Measurements from ENCODE around the gene CAMK1D. TPM values are rescaled to one million over a fixed set of nuclear protein-coding genes. Genes with fewer than 3 reads are reported as not detected.

CAMK1D gene
- total RNA-seq, 1 donor from 2014 or later, result 22.5 TPM

DNA sequence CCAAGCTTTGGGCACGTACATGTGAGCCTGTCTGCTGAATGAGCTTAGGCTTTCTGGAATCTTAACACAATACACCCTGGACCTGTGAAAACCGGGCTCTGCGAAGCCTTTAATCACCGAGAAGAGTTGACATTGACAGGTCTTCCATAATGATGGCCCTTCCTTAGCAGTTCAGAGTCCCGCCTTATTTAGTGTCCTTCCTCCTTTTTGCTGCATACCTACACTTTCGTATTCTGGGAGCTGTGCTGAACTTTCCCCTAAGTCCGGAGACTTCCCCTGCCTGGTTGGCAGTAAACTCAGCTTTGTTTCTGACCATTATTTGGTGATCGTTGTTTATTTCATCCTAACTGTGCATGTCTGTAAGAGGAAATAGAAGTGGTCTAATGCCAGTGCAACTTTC lies 212.0 kb downstream of the CAMK1D start:
- Histone ChIP-seq H3K9me3 (no peaks in the 10 kb centered on the region), H3K27ac (no peak overlapping the region), H3K36me3 (no peaks in the 10 kb centered on the region), H3K27me3 (ENCODE audit: low read depth) (no peaks in the 10 kb centered on the region), H3K4me1 (no peaks in the 10 kb centered on the region), H3K4me3 (no peak overlapping the region)
- intact Hi-C loops (cut with DNase I), result no loop called here
- TF ChIP-seq, protein P1, sequence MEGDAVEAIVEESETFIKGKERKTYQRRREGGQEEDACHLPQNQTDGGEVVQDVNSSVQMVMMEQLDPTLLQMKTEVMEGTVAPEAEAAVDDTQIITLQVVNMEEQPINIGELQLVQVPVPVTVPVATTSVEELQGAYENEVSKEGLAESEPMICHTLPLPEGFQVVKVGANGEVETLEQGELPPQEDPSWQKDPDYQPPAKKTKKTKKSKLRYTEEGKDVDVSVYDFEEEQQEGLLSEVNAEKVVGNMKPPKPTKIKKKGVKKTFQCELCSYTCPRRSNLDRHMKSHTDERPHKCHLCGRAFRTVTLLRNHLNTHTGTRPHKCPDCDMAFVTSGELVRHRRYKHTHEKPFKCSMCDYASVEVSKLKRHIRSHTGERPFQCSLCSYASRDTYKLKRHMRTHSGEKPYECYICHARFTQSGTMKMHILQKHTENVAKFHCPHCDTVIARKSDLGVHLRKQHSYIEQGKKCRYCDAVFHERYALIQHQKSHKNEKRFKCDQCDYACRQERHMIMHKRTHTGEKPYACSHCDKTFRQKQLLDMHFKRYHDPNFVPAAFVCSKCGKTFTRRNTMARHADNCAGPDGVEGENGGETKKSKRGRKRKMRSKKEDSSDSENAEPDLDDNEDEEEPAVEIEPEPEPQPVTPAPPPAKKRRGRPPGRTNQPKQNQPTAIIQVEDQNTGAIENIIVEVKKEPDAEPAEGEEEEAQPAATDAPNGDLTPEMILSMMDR (IDR thresholded peaks at IDR 0.05), result no peak
- ATAC-seq (no peak), DNase-seq (no peak)

DNA sequence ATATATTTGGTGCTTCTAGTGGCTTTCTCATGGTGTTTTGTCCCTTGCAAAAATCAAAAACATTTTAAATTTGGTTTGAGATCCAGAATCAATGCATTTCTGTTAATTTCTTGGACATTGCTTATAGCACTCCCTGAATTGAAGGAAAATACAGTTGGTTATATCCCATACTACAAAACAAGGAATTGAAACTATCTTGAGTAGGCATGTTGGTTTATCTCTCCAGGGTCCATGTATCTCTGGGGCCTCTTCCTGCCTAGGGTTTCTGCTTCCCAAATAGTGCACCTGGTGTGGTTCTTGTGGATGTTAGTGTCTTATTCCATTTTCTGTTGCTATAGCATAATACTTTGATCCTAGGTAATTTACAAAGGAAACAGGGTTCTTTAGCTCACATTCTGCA lies 212.4 kb downstream of the CAMK1D start:
- intact Hi-C loops (cut with DNase I), result no loop called here
- TF ChIP-seq, protein P1 (IDR thresholded peaks at IDR 0.05), result no peak
- no peak for ATAC-seq
- Histone ChIP-seq H3K9me3 (no peaks in the 10 kb centered on the region), H3K4me1 (no peaks in the 10 kb centered on the region), H3K36me3 (no peaks in the 10 kb centered on the region), H3K27ac (no peak overlapping the region), H3K4me3 (no peak overlapping the region), H3K27me3 (ENCODE audit: low read depth) (no peaks in the 10 kb centered on the region)
- no peak for DNase-seq

DNA sequence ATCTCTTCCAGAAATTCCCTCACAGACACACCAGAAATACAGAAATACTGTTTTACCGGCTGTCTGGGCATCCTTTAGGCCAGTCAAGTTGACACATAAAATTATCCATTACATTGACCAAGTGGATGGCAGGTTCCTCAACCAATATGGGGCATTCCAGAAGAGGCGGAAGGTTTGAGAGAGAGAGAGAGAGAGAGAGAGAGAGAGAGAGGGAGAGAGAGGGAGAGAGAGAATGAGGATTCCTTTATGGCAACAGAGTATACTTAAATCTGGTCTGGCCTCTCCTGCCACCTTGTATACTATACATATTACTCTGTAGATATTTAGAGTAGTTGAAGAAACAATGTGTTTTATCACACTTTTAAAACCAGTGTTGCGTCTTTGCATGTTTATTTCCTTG lies 214.1 kb downstream of the CAMK1D start:
- Histone ChIP-seq H3K27me3 (ENCODE audit: low read depth) (no peaks in the 10 kb centered on the region), H3K27ac (no peak overlapping the region), H3K36me3 (no peaks in the 10 kb centered on the region), H3K4me1 (no peaks in the 10 kb centered on the region), H3K4me3 (no peak overlapping the region), H3K9me3 (no peaks in the 10 kb centered on the region)
- ATAC-seq (no peak), DNase-seq (no peak)
- TF ChIP-seq, protein P1 (IDR thresholded peaks at IDR 0.05), result no peak
- intact Hi-C loops (cut with DNase I), result no loop called here

DNA sequence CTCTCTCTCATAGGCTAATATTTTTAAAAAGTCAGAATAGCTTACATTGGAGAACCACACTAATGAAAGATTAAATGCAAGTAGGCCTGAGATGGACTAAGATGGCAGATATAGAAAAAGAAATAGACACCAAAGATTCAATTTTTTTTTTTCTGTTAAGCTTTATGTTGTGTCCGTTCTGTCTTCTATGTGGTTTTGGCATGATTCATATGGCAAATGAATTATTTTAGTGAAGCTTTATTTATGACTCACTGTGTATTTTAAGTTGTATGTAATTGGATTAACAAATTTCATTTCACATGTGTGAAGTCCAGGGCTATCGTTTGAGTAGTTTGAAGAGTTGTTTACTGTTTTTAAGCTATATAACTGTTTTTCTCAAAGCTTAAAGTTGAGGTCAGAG lies 214.8 kb downstream of the CAMK1D start:
- Histone ChIP-seq H3K4me1 (no peaks in the 10 kb centered on the region), H3K9me3 (no peaks in the 10 kb centered on the region), H3K27me3 (ENCODE audit: low read depth) (no peaks in the 10 kb centered on the region), H3K4me3 (no peak overlapping the region), H3K27ac (no peak overlapping the region), H3K36me3 (no peaks in the 10 kb centered on the region)
- intact Hi-C loops (cut with DNase I), result no loop called here
- ATAC-seq, result no peak
- TF ChIP-seq, protein P1 (IDR thresholded peaks at IDR 0.05), result no peak
- DNase-seq, result no peak

DNA sequence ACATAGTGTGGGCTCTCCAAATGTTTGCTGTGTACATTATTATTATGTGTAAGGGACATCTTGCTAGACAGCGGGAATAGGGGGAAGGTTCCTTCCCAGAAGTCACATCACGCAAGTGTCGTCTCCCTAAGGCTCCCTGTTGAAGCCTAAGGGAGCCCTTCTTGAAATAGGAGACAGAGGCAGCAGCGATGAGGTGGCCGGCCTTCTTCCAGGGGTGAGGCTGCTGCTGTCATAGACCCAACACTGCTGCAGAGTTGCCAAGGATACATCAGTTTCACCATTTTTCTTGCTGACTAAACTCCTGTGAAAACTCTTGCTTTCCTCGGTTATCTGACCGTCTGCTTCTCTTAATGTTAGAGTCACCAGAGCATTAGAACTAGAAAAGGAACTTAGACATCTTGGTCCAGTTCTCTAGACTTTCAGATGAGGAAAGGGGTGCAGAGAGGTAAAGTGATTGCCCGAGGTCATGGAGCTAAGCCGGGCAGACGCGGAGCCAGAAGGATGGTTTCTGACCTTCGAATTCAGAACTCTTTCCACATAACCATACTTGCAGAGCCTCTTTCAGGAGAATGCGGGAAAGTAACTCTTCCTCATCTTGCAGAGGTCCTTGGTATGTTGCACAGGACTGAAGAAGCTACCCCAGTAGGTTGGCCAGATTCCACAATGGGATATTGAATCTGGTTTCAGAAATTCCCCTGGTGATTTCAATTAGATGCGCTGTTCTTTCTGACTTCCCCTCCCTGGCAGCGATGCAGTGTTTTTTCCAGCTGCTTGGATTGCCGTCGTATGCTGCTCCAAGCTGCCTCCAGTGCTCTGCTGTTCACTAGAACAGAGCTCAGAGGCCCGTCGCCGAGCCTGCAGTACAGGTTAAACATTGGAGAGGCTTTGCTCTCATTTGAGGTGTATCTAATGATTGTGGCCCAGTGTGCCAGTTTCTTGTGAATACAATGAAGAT lies 217.1 kb downstream of the CAMK1D start:
- Histone ChIP-seq H3K4me1 (no peaks in the 10 kb centered on the region), H3K36me3 (no peaks in the 10 kb centered on the region), H3K27ac (no peak overlapping the region), H3K4me3 (no peak overlapping the region), H3K9me3 (no peaks in the 10 kb centered on the region), H3K27me3 (ENCODE audit: low read depth) (no peaks in the 10 kb centered on the region)
- TF ChIP-seq, protein P1 (IDR thresholded peaks at IDR 0.05), result no peak
- intact Hi-C loops (cut with DNase I), result no loop called here
- DNase-seq (no peak), ATAC-seq (no peak)
